Inflammatory macrophage treated with lipopolysaccharide for 4 hours (primary cell): ENCODE results near the gene MGLL.
"Not testable (repeated sequence)": the region's sequence is repeated elsewhere in the genome, so short reads cannot be mapped to it uniquely, and the experiment has no call there.

Experiments used
- DNase-seq: peaks from one replicate; pipeline ENCODE4 v3.0.0-alpha.2; 2020

The MGLL gene

DNA sequence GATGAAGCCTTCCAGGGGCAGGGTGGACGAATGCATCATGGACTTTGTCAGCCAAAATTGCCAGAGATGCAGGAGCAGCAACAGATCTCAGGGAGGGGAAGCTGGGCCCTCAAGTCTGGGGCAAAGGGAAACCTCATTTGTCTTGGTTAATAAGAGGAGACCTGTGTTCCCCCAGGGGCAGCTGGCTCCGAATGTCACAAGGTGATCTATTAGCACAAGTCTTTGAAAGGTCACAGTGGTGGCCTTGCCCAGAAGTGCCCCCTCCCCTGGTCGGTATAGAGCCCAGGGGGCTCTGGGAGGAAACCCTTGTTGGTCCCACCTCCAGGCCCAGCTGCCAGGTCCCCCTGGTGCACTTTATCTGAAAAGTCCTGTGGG lies 103.4 kb downstream of the MGLL start:
- no peak for DNase-seq

DNA sequence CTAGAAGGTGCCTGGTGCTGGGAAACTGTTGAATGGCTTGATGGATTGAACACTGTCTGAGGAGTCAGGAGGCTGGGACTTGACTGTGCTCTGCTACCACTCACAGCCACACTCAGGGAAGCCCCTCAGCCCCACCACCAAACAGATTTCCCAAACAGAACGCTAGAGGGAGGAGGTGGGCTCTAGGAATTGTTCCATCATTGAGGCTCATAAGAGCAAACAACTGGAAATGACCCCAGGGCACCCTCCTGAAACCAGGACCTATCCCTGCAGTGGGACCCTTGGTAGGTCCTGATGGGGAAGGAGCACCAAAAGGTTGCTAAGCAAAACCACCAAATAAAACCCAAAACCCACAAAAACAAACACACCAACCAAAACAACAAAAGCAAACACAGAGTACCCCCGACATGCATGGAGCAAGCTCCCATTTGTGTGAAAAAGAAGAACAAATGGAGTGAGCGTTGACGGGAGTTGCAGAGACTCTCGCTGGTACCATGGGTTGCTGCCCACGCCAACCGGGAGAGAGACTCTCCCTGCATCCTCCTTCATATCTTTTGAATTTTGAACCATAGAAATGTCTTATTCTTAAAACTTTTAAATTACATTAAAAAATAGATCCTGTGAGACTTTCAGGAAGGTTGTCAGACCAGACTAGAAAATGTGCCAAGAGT lies 103.9 kb downstream of the MGLL start:
- no peak for DNase-seq

DNA sequence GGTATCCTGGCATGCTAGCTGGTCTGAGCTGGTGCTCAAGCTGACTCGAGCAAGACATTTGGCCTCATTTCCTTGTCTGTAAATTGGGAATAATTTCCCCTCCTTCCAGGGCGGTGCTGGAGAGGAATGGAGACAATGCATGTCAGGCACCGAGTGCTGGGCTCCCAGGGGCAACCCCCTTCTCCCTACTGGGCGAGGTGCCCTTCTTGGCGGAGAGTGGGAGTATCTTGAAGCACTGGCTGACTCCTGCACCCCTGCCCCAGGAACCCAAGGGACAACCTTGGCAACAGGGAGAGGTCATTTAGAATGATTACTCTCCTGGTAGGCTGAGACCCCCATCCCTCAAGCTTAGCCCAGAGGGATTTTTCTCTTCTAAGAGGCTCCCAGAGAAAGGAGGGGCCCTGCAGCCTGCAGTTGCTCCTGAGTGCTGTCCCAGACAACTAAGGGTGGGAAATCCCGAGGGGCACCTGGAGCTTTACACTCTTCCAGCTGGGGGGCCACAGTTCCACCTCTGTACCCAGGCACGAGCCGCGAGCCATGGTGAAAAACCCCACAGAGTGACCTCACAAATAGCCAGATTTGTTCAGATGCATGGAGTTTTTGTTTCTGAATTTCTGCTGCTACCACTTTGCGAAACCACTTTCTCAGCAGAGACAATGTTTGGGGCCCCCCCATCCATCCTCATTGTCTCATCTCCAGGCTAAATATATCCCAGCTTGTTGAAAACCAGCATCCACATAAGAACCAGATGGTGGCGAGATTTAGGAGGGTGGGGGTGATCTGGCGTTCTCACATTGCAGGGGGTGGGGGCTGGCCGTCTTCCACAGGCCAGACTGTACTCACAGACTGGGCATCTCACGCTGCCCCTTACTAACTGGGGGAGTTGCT lies 104.7 kb downstream of the MGLL start:
- no peak for DNase-seq

DNA sequence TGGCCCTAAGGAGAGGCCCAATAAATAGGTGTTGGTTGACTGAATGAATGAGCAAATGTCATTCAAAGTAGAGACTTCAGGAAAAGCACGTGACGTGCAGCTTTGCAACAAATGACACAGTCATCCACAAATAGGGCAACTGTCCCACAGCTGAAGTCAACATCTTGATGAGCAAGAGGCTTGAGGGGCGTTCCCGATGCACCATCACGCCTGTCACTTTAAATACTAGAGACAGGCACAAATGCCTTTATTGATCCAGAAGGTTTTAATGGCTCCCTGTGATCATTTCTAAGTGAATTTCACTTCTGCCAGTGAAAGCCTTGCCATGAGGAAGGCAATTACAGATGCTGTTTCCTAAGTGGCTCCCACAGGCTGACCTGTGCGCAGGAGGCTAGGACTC lies 105.9 kb downstream of the MGLL start:
- peak; percentile 43 for DNase-seq

DNA sequence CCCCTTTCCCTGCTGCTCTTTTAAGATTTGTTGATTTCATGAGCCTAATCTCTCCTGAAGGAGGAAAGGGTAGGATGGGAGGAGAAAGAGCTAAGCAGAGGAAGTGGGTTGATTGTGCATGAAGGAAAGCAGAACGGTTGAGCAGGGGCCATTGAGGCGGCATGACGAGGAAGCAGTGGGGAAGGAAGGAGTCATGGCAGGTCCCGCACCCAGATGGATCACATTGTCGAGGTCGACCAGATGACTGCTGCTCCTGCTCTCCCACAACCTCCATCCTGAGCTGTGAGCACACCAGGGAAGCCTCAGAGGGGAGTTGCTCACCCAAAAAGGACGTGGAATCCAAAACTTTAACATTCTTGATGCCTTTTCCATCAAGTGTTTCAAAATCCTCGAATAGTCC lies 106.8 kb downstream of the MGLL start:
- DNase-seq, result peak; percentile 47

DNA sequence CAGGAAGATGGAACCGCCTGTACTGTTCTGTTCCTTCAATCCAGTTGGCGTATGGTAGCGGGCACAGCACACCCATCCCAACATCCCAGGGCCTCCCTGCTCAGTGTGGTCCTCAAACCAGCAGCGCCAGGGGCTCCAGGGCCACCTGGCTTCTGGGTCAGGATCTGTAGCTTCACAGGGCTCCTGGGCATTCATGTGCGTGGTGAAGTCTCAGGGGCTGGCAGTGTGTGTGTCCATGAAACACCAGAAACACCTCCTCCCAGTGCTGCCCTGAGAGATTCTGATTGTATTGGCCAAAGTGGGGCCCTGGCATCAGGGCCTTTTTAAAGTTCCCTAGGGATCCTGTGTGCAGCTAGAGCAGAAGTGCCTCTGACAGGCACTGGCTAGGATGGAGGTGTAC lies 107.4 kb downstream of the MGLL start:
- DNase-seq, result no peak

DNA sequence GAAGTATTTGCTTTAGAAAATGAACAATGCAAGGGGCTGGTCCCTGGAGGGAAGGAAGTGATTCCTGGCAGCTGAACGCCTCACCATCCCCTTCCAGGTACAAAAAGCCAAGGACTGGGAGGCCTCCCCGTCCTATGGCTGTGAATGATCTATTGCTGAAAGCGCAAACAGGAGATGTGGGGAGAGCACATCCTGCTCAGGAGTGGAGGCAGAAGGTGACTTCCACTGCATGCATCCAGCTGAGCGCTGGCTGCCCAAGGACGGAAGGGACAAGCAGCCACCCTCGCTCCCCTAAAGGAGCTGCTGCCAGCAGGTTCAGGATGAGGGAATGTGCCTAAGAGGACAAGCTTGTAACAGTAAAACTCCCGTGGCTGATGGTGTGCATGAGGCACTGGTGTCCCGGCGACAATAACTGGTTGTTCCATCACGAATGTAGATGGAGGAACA lies 108.2 kb downstream of the MGLL start:
- DNase-seq, result no peak

DNA sequence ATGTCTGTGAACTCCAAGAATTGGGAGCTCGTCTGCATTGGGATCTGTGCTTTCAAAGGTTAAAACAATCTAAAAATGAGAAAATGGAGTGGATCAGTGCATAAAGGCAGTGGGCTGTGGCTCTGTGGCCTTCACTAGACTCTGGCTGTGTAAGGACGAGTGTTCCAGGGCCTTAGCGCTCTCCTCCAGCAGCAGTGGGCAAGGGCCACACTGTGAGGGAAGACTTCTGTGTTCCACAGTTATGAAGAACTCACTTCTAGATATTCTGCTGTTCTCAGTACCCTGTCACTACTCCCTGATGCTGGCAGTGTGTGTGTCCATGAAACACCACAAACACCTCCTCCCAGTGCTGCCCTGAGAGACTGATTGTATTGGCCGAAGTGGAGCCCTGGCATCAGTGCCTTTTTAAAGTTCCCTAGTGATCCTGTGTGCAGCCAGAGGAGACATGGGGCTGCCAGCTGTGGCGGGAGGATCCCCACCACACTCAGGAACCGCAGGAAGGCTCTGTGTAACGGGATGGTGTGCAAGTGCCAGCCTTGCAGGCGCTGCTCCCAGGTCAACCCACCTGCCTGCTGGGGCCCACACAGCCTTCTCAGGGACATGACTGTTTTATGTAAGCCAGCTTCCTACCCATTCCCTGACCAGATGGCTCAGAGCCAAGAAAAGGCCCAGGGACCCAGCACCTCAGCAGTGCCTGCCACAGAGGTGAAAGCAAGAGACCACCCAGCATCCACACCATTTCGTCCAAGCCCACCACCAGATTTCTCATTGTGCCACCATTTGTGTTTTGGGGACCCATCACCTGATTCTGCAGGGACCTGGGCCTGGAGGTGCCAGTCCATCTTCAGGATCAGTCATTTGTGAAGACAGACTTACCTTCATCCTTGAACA lies 109.2 kb downstream of the MGLL start:
- no peak for DNase-seq

DNA sequence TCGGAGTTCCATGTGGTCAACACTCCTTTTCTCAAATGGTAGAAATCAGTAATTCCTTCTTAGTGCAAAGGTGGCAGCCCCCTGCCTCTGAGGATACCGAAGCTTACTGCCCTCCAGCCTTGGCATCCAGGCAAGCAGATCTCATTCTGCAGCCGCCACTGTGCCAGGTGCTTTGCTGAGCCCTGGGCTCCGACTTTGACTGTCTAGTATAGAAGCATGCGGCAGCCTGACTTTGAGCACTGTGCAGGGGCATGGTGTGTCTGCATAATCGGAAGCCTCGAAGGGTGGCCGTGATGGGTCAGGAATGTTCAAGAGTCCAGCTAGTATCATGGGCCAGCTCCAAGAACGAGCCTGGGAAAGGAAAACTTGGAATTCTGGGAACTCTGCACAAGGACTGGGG lies 109.9 kb downstream of the MGLL start:
- no peak for DNase-seq

DNA sequence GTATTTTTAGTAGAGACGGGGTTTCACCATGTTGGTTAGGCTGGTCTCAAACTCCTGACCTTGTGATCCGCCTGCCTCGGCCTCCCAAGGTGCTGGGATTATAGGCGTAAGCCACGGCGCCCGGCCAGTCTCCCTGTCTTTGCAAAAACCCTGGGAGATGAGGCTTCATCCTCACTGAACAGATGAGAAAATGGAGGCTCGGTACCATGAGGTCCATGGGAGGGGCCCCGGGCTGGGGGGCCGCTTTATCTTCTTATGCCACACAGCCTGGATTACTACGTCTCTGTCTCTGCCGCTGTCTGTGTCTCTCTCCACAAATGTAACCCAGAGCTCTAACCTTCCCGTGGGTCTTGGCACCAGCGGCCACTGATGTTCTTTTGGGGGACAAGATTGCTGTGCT lies 110.4 kb downstream of the MGLL start:
- no peak for DNase-seq

DNA sequence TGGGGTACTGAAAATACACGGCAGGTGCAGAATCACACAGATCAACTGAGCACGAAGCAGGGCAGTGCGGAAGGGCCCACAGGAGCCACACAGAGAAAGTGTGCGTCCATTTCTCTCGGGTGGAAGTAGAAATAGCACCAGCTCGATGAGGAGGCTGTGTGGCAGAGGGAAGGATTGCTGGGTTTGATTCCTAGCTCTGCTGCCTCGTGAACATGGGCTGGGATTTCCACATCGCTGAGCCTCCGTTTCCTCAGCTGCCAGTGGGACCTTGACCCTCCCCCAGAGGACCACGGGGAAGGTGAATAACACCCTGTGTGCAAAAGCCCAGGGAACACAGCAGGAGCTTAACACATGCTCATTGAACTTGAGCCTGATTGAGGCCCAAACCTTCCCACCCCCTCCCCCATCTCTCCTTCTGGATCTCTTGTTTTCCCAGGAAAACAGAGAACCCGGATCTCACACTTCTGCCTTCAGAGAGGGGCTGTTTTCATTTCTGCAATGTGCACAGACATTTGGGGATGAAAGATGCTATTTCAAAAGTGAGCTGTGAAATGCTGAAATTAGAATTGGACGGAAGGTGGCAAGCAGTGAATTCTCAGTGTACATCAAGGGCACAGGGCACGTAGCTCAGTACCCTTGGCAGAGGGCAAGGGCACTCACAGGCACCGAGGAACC lies 111.2 kb downstream of the MGLL start:
- DNase-seq, result no peak

DNA sequence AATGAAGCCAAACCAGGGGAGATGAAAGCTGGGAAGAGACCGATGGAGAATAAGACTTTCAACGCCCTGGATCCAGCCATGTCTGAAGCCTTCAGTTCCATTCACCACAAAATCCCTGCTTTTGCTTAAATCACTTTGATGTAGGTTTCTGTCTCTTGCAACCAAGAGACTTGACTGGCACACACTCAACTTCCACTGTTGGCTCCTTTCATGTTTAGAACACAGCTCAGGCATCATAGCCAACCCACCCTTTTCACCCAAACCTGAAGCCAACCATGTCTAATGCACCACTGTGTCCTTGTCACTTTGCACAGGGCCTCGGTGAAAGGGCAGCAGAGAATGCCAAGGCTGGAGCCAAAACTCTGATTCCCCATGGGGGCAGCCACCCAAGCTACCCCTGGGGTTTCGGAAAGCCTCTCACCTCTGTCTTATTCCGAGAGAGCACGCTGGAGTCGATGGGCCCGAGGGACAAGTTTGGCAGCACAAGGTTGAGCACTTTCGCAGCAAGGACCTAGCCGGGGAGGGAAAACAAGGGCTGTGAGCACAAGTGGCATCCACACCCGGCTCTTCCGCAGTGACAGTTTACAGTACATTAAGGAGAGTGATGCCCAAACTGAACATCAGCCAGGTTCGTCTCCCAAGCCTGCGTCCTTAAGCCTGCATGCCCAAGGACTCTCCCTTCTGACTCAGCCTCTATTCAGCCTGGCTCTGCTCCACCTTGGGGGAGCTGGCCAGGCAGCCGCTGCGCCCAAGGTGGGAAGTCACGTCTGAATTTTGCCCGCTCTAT lies 112.0 kb downstream of the MGLL start:
- DNase-seq, result no peak

DNA sequence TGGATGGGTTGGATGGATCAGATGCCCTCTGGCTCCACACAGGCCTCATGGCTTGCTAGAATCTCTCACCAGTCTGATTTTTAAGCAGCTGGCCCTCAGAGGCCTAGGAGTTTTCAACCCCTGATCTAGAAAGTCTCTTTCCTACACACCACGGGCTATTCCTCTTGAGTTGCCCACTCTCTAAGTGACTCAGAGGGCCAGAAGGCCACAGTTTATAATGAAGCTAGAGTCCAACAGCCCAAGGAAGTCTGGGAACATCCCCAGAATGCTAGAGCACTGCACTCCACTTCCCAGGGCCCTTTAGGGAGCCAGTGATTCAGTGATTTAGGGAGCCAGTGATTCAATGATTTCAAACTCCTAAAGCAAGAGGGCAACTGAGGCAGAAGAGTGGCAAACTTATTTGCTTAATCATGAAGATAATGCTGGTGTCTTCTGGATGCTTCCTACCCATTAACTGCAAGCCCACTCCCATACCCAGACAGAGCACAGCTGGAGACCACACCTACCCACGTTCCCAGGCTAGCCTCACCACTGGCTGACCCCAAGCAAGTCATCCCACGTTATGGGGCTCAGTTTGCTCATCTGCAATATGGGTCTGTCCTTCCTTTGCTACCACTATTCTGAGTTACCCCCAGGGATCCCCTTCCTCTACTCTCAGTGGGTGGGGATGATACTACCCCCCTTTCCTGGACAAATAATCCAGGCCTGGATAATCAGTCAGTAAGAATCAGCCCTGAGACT lies 112.8 kb downstream of the MGLL start:
- DNase-seq, result no peak

DNA sequence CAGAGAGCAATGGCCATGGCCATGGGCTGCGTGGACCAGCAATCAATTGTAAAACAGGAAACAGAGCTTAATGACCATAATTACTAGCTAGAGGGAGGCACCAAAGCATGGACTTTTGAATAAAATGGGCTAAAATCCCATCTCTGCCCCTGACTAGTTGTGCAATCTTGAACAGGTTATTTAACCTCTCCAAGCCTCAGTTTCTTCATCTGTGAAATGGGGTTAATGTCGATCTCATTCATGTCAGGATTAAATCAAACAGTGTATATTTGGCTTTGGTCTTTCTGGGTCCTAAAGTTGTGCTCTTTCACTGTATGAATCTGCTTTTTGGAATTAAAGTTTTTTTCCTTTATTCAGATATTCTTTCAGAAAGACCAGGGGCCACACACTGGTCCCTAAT lies 113.5 kb downstream of the MGLL start:
- DNase-seq, result no peak

DNA sequence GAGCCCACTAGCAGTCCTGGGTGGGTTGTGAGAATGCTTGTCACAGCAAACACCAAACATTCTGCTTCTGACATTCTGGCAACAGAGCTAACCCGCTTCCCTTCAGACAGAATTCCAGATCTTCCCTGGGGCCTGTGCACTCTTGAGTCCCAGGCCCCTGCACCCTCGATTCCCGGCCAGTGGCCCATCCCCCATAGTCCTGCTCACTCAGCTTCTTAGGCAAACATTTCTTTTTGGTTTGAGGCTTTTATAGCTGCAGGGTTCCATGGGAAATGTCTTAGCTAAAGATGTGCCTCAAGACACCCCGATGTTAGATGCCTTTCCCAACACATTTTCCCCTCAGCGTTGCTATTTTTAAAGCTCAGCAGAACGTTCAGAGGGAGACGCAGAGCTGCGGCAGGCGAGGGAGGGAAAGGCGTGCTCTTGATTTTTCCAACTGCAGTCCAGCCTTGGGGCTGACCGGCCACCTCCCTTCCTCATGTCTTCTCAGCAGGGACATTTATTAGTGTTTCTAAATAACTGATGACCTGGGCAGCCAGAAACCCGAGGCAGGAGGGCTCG lies 114.4 kb downstream of the MGLL start:
- DNase-seq, result no peak

DNA sequence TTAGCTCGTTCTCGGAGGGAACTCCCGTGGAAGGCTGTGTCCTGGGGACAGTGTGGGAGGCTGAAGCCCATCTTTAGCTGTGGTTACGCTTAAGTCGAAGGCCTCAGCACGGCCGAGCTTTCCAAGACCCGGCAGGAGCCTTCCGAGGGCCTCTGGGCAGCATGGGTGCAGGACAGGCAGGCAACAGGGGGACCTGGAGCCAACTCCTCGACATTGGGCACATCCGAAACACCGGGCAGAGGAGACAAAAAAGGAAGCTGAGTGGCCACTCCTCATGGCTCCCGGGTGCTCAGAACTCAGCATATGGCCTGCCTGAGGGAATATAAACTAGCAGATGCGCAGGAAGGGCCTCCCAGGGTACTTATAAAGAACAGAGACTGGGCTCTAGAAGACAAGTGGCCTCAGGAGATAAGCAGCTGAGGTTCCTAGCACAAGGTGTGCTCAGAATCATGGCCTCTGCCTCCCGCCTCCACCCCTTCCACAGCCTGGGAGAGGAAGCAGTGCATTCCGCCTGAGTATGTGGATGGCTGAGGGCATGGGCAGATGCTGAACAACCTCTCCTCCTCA lies 115.4 kb downstream of the MGLL start:
- DNase-seq, result no peak

DNA sequence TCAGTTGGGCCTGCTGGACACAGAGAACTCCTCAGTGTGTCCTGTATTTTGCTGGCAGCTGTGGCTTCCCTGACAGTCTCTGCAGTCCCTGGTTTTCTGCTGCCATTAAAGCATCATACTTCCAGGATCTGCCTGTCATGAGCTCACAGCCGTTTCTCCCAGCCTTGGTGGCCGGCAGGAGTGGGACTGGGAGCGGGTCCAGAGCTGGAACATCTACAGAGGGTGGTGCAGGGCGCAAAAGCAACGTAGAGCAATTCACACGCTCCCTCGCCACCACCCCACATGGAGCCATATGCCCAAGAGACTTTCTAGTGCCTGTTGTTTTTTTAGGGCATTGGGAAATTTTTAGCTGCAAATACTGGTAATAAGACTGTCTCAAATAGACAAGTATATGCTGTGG lies 116.0 kb downstream of the MGLL start:
- no peak for DNase-seq

DNA sequence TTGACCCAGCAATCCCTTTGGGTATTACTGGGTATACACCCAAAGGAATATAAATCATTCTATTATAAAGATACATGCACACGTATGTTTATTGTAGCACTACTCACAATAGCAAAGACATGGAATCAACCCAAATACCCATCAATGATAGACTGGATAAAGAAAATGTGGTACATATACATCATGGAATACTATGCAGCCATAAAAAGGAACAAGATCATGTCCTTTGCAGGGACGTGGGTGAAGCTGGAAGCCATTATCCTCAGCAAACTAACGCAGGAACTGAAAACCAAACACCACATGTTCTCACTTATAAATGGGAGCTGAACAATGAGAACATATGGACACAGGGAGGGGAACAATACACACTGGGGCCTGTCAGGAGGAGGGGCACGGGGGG lies 117.5 kb downstream of the MGLL start:
- DNase-seq, result not testable (repeated sequence)

DNA sequence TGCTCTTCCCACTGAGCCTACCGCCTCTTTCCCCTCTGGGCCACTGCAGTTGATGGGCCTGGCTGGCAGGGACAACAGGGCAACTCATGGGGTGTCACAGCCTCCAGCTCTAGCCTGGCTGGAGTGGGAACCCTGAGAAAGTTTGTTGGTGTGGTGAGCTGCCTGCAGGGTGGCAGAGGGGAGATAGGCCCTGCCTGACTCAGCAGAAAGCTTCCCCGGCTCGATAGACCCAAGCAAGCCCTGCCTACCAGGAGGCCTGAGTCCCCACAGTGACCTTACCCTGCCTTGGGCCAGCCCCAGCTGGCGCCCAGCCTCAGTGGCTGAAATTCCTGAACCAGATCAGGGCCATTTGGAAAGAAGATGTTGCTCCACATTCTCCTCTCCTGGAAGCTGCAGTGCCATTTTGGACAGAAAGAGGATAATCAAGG lies 120.2 kb downstream of the MGLL start:
- DNase-seq, result no peak

DNA sequence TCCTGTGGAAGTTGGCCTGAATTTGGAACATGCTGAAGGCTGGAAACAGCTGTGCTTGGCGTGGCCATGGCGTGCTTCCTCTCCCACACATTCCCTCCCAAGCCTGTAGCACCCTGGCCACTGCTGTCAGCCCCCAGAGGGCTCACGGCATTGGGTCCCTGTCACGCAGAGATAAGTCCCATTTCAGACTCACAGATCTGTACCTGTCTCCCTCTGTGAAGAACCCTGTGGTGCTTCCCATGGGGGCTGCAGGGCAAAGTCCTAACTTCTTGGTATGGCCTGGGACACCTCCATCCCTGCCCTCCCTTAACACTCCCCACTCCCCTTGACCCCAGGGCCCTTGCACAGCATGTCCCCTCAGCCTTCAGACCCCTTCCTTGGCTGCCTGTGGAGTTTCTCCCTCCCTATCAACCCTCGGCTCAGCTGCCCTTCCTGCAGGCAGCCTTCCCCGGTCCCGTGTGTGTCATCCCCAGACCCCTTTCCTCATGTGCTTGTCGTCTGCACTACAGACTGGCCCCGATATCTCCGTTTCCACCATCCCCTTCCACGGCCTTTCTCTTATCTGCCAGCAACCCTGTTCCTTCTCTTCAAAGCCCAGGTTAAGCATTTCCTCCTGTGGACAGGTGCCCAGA lies 120.9 kb downstream of the MGLL start:
- DNase-seq, result no peak
